Measurements from ENCODE around the gene ENTPD7. TPM values are rescaled to one million over a fixed set of nuclear protein-coding genes. Genes with fewer than 3 reads are reported as not detected.

ENTPD7 gene
- polyA plus RNA-seq, 1 donor from 2014 or later: 4.1 TPM

GRCh38 chr10:99631496-99631895, 27.8 kb upstream of the ENTPD7 start:
- no peak overlapping the region for H2AFZ ChIP-seq (ENCODE audit: low read depth, low read length)
- no peak overlapping the region for H3K4me3 ChIP-seq (ENCODE audit: low read length)
- H3K4me2 ChIP-seq (ENCODE audit: low read length): no peak overlapping the region
- H3F3A ChIP-seq (ENCODE audit: insufficient read depth, low read length, poor library complexity, severe bottlenecking): no peaks in the 10 kb centered on the region
- no peaks in the 10 kb centered on the region for H3K9me3 ChIP-seq (ENCODE audit: low read length)
- H3K27me3 ChIP-seq (ENCODE audit: insufficient read depth, low read depth, low read length): no peaks in the 10 kb centered on the region
- no peak overlapping the region for H3K9ac ChIP-seq (ENCODE audit: low read length)
- no peaks in the 10 kb centered on the region for H4K20me1 ChIP-seq (ENCODE audit: insufficient read depth)
- no peaks in the 10 kb centered on the region for H3K36me3 ChIP-seq (ENCODE audit: insufficient read depth, low read length)
- H3K27ac ChIP-seq (ENCODE audit: low read length): no peak overlapping the region
- H3K9me2 ChIP-seq (ENCODE audit: insufficient read depth, low read length): no peaks in the 10 kb centered on the region
- TF ChIP-seq, protein P1, sequence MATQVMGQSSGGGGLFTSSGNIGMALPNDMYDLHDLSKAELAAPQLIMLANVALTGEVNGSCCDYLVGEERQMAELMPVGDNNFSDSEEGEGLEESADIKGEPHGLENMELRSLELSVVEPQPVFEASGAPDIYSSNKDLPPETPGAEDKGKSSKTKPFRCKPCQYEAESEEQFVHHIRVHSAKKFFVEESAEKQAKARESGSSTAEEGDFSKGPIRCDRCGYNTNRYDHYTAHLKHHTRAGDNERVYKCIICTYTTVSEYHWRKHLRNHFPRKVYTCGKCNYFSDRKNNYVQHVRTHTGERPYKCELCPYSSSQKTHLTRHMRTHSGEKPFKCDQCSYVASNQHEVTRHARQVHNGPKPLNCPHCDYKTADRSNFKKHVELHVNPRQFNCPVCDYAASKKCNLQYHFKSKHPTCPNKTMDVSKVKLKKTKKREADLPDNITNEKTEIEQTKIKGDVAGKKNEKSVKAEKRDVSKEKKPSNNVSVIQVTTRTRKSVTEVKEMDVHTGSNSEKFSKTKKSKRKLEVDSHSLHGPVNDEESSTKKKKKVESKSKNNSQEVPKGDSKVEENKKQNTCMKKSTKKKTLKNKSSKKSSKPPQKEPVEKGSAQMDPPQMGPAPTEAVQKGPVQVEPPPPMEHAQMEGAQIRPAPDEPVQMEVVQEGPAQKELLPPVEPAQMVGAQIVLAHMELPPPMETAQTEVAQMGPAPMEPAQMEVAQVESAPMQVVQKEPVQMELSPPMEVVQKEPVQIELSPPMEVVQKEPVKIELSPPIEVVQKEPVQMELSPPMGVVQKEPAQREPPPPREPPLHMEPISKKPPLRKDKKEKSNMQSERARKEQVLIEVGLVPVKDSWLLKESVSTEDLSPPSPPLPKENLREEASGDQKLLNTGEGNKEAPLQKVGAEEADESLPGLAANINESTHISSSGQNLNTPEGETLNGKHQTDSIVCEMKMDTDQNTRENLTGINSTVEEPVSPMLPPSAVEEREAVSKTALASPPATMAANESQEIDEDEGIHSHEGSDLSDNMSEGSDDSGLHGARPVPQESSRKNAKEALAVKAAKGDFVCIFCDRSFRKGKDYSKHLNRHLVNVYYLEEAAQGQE (IDR thresholded peaks at IDR 0.05; ENCODE audit: borderline replicate concordance): no peak
- TF ChIP-seq, protein P2, sequence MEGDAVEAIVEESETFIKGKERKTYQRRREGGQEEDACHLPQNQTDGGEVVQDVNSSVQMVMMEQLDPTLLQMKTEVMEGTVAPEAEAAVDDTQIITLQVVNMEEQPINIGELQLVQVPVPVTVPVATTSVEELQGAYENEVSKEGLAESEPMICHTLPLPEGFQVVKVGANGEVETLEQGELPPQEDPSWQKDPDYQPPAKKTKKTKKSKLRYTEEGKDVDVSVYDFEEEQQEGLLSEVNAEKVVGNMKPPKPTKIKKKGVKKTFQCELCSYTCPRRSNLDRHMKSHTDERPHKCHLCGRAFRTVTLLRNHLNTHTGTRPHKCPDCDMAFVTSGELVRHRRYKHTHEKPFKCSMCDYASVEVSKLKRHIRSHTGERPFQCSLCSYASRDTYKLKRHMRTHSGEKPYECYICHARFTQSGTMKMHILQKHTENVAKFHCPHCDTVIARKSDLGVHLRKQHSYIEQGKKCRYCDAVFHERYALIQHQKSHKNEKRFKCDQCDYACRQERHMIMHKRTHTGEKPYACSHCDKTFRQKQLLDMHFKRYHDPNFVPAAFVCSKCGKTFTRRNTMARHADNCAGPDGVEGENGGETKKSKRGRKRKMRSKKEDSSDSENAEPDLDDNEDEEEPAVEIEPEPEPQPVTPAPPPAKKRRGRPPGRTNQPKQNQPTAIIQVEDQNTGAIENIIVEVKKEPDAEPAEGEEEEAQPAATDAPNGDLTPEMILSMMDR (IDR thresholded peaks at IDR 0.05; ENCODE audit: poor library complexity, severe bottlenecking): no peak
- TF ChIP-seq EP300 (conservative IDR thresholded peaks at IDR 0.05; ENCODE audit: poor library complexity, severe bottlenecking) (no peak), POLR2AphosphoS5 (IDR thresholded peaks at IDR 0.05) (no peak), MXI1 (conservative IDR thresholded peaks at IDR 0.05; ENCODE audit: poor library complexity, severe bottlenecking) (no peak), EZH2 (IDR thresholded peaks at IDR 0.05; ENCODE audit: borderline replicate concordance, insufficient read depth, low read length, poor library complexity, severe bottlenecking) (no peak), SMC3 (conservative IDR thresholded peaks at IDR 0.05; ENCODE audit: poor library complexity) (no peak), TAF1 (IDR thresholded peaks at IDR 0.05; ENCODE audit: low read depth) (no peak), RAD21 (conservative IDR thresholded peaks at IDR 0.05) (no peak)
- no peaks in the 10 kb centered on the region for H3K79me2 ChIP-seq (replicated peaks; ENCODE audit: insufficient read depth, low read length)

- H3K9me3 ChIP-seq (ENCODE audit: low read length): no peaks in the 10 kb centered on the region
- TF ChIP-seq MXI1 (conservative IDR thresholded peaks at IDR 0.05; ENCODE audit: poor library complexity, severe bottlenecking): no peak
- TF ChIP-seq EP300 (conservative IDR thresholded peaks at IDR 0.05; ENCODE audit: poor library complexity, severe bottlenecking): no peak
- no peak for TF ChIP-seq RAD21 (conservative IDR thresholded peaks at IDR 0.05)
- H3K79me2 ChIP-seq (replicated peaks; ENCODE audit: insufficient read depth, low read length): no peaks in the 10 kb centered on the region
- H4K20me1 ChIP-seq (ENCODE audit: insufficient read depth): no peaks in the 10 kb centered on the region
- no peak overlapping the region for H3K4me2 ChIP-seq (ENCODE audit: low read length)
- no peak overlapping the region for H2AFZ ChIP-seq (ENCODE audit: low read depth, low read length)
- H3K36me3 ChIP-seq (ENCODE audit: insufficient read depth, low read length): no peaks in the 10 kb centered on the region
- H3K4me3 ChIP-seq (ENCODE audit: low read length): no peak overlapping the region
- H3K27ac ChIP-seq (ENCODE audit: low read length): no peak overlapping the region
- H3K9me2 ChIP-seq (ENCODE audit: insufficient read depth, low read length): no peaks in the 10 kb centered on the region
- no peaks in the 10 kb centered on the region for H3K27me3 ChIP-seq (ENCODE audit: insufficient read depth, low read depth, low read length)
- no peak overlapping the region for H3K9ac ChIP-seq (ENCODE audit: low read length)
- H3F3A ChIP-seq (ENCODE audit: insufficient read depth, low read length, poor library complexity, severe bottlenecking): no peaks in the 10 kb centered on the region
Observed at GRCh38 chr10:99633832-99634231, 25.5 kb upstream of the ENTPD7 start.

Data from neural cell (in vitro differentiated cells).